Activated CD8-positive, alpha-beta memory T cell treated with anti-CD3 and anti-CD28 coated beads, Interleukin-2, amount 50 U/mL, for 1 hour (primary cell): ENCODE data around the gene SPATA6.
"Not testable (repeated sequence)": the region's sequence is repeated elsewhere in the genome, so short reads cannot be mapped to it uniquely, and the experiment has no call there.

ENCODE experiments used
- DNase-seq: peaks from one replicate; pipeline ENCODE4 v3.0.0-alpha.2; 2020; ENCODE audit errors: extremely low read depth

The SPATA6 gene

DNA sequence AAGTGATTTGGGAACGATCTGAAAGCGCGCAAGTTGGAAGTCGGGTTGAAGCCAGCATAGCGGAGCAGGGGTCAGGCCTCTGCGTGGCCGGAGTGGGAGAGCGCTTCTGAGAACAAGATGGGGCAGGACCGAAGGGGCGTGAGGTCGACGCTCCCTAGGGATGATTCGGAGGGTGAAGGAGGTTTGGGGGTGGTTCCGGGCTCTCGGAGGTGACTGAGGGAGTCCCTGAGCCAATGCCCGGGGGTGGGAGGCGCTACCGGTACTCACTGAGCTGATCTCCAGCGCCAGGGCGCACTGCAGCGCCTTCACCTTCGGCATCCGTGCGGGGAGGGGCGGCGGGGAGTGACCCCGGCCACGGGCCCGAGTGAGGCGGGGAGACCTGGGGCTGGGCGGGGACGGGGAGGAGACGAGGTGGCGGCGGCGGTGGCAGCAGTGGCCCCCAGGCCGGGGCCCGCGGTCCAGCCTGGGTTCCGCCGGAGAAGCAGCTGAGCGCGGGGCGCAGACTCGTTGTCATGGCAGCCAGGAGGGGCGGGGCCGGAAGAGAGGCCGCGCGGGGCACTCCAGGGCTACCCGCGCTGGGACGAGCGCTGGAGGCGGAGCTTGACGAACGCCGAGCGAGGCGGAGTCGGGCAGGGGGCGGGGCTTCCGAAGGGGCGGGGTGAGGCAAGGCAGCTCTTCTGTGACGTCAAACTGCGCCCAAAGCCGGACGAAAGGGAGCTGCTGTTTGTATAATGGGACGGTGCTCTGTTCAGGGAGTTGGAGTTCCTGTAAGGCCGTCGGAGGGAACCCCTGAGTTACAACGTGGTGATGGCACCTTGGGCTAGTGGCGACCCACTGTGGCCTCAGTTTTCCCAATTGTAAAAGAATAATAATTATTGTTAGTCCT lies at the start of gene SPATA6:
SPATA6 (minus strand) TSS at position 514 of the 886 bp plus-strand sequence; CDS start at position 318, 196 bp downstream.
- DNase-seq, result peak; percentile 78

DNA sequence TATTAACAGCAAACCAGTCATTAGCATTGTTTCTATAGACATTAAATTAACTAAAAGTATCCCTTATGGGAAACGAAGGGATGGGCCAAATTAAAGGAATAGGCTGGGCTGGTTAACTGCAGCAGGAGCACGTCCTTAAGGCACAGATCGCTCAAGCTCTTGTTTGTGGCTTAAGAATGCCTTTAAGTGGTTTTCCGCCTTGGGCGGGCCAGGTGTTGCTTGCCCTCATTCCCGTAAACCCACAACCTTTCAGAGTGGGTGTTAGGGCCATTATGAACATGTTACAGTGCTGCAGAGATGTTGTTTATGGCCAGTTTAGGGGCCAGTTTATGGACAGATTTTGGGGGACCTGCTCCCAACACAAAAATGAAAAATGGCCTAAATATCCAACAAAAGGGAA lies 47.9 kb upstream of the SPATA6 start:
- DNase-seq, result not testable (repeated sequence)

DNA sequence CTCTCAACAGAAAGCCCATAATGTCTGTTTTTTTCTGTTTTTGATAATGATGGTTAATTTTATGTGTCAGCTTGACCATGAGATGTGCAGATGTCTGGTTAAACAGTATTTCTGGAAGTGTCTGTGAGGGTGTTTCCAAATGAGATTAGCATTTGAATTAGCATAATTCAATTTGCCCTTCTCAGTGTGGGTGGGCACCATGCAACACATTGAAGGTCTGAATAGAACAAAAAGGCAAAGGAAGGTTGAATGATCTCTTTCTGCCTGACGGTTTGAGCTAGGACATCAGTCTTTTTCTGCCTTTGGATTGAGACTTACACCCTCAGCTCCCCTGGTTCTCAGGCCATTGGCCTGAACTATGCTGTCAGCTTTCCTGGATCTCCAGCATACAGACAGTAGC lies 34.9 kb upstream of the SPATA6 start:
- no peak for DNase-seq

DNA sequence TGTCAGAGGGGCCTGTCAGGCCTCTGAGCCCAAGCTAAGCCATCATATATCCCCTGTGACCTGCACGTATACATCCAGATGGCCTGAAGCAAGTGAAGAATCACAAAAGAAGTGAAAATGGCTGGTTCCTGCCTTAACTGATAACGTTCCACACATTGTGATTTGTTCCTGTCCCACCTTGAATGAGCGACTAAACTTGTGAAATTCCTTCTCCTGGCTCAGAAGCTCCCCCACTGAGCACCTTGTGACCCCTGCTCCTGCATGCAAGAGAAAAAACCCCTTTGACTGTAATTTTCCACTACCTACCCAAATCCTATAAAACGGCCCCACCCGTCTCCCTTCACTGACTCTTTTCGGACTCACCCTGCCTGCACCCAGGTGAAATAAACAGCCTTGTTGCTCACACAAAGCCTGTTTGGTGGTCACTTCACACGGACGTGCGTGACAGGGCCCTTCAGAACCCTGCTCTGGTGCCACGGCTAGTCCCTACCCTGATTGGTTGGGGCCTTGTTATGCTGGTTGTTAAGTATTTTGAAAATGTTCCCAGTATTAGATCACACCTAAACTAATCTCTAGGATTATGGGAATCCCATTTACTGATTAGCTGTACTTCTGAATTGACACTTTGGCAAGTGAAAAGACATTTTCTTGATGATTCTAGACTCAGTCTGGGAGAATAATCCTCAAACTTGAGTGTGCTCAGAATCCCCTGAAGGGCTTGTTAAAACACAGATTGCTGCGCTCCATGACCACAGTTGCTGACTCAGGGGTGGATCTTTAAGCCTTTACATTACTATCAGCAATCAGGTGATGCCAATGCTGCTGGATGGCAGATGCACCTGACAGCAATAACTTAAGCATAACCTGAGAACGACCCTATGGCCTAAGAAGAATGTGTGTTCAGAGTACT lies 28.8 kb upstream of the SPATA6 start:
- no peak for DNase-seq

GRCh38 chr1:48499211-48499735 lies 27.3 kb upstream of the SPATA6 start:
- DNase-seq, result no peak

DNA sequence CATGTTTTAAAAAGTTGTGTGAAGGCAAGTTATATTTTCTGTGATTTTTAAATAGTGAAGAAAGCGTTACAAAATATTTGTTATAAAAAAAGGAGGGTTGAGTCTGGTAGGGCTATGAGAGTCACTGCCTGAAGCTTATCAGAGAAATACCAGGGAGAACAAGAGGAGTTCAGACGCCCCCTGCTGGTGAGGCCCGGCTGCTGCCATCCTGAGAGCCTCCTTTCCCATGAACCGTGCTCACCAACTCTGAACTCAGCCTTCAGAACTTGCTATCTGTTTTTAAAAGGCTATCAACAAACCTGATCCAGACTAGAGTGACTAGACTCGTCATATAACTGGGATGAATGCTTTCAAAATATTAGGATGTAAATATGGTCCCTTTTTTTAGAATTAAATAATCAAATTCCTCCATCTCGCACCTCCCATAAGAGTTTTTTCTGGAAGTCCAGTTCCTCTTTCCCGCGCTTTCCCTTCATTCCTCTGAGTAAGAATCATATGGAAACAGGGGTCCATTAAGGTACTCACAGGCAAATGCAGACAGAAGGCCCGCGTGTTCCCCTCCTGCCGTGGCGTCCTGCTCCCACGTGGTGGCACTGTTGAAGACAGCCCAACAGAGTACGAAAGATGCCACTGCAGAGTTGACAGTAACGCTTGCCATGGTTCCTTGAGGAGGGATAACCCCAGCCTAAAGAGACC lies 26.2 kb upstream of the SPATA6 start:
- peak; percentile 26 for DNase-seq

GRCh38 chr1:48495911-48496310 lies 23.9 kb upstream of the SPATA6 start:
- DNase-seq, result no peak

- no peak for DNase-seq
Observed at GRCh38 chr1:48495166-48495565, 23.2 kb upstream of the SPATA6 start.

DNA sequence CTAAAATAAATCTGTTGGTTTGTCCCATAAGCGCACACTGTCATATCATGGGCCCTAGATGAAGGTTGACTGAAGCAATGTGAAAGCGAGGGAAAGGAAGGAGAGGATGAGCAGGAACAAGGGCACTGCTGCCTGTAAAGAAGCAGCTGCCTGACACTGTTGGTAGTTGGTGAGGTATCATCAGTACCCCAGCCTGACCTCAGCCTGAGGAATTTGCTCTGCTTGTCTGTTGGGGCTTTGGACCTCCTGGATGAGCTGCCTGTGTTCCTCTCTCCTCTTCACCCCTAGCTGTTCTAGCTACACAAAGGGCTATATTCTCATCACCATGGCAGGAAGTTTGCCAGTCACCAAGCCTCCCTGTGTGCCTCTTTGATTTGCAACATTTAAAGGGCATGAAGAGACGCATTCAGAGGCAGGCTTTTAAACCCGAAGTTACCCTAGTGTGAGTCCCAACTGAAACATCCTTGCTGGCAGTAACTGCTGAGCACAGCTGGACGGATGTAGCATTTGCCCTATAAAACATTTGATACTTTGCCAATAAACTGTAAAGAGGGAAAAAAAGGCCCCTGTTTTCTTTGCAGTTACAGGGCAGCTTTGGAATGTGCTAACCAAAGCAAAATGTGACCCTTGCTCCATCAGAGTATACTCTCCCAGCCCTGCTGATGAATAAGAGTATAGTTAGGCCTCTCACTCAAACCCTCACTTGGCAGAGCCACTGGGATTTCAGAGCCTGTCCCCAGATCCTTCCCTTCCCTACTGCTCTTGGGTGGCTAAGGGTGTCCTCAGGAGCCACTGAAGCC lies 22.2 kb upstream of the SPATA6 start:
- DNase-seq, result no peak

GRCh38 chr1:48493041-48493440 lies 21.0 kb upstream of the SPATA6 start:
- no peak for DNase-seq

DNA sequence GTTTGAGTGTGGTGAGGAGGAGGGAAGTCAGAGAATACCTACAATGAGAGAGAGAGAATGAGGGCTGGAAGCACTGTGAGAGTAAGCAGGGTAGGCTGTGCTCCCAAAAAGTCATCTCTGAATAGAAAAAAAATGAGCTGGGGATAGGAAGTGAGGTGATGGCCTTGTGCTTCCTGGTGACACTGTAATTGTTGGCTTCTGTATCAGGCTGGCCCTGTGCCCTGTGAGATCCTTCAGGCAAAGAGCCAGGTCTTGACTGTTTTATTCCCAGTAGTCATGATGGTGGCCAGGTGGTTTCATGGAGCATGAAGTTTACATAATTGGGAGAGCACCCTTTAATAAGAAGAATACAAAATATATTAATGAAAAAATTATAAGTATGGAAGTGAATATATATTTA lies 20.4 kb upstream of the SPATA6 start:
- DNase-seq, result no peak

- DNase-seq, result no peak
Observed at GRCh38 chr1:48488721-48489120, 16.7 kb upstream of the SPATA6 start.

- DNase-seq, result no peak
Observed at GRCh38 chr1:48480504-48480903, 8.5 kb upstream of the SPATA6 start.

GRCh38 chr1:48480023-48480422 lies 8.0 kb upstream of the SPATA6 start:
- DNase-seq, result not testable (repeated sequence)

DNA sequence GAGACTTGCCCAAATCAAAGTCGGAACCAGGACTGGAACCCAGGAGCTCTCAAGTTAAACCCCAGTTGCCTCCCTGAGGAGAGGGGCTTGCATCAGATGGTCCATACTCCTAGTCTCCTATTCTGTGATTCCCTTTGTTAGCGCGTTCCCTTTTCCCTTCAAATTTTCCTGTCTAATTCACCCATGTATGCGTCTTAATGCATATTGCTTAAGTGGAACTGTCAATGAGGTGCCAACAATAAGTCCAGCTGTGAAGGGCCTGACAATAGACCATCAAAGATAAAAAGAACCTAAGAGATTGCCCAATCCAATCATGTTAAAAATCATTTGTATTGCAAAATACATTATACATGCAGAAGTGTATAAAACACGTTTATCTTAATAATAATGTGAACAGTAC lies 634 bp upstream of the SPATA6 start:
- no peak for DNase-seq

GRCh38 chr1:48470950-48471690 lies 884 bp downstream of the SPATA6 start:
- DNase-seq, result no peak

- DNase-seq, result no peak
Observed at GRCh38 chr1:48470481-48470855, 1.5 kb downstream of the SPATA6 start.

- DNase-seq, result no peak
Observed at GRCh38 chr1:48469616-48470480, 2.2 kb downstream of the SPATA6 start.

GRCh38 chr1:48466594-48466993 lies 5.4 kb downstream of the SPATA6 start:
- no peak for DNase-seq
